ENCODE data around the gene ZBTB7A.

Gene ZBTB7A

GRCh38 chr19:4066682-4067395, at the start of gene ZBTB7A:
Gene ZBTB7A (minus strand): TSS chr19:4066899. CDS start chr19:4055232, 11,667 bp downstream.
- DNase-seq, result no peak

- no peak for DNase-seq
Observed at GRCh38 chr19:4115818-4116385, 49.2 kb upstream of the ZBTB7A start.

- no peak for DNase-seq
Observed at GRCh38 chr19:4115050-4115817, 48.5 kb upstream of the ZBTB7A start.

- DNase-seq, result no peak
Observed at GRCh38 chr19:4114181-4114580, 47.5 kb upstream of the ZBTB7A start.

- DNase-seq, result no peak
Observed at GRCh38 chr19:4113398-4114088, 46.8 kb upstream of the ZBTB7A start.

GRCh38 chr19:4112367-4112766, 45.7 kb upstream of the ZBTB7A start:
- no peak for DNase-seq

- DNase-seq, result no peak
Observed at GRCh38 chr19:4109626-4109945, 42.9 kb upstream of the ZBTB7A start.

- DNase-seq, result no peak
Observed at GRCh38 chr19:4108767-4109625, 42.3 kb upstream of the ZBTB7A start.

- no peak for DNase-seq
Observed at GRCh38 chr19:4103080-4103433, 36.4 kb upstream of the ZBTB7A start.

- DNase-seq, result no peak
Observed at GRCh38 chr19:4102339-4103079, 35.8 kb upstream of the ZBTB7A start.

- DNase-seq, result no peak
Observed at GRCh38 chr19:4101496-4101770, 34.7 kb upstream of the ZBTB7A start.

- no peak for DNase-seq
Observed at GRCh38 chr19:4100647-4101495, 34.2 kb upstream of the ZBTB7A start.

- DNase-seq, result no peak
Observed at GRCh38 chr19:4099041-4099764, 32.5 kb upstream of the ZBTB7A start.

- DNase-seq, result no peak
Observed at GRCh38 chr19:4098493-4098892, 31.8 kb upstream of the ZBTB7A start.

GRCh38 chr19:4097501-4097900, 30.8 kb upstream of the ZBTB7A start:
- no peak for DNase-seq

GRCh38 chr19:4096049-4096892, 29.6 kb upstream of the ZBTB7A start:
- DNase-seq, result no peak

GRCh38 chr19:4095488-4095844, 28.8 kb upstream of the ZBTB7A start:
- DNase-seq, result no peak

- DNase-seq, result no peak
Observed at GRCh38 chr19:4094761-4095487, 28.2 kb upstream of the ZBTB7A start.

- no peak for DNase-seq
Observed at GRCh38 chr19:4094291-4094690, 27.6 kb upstream of the ZBTB7A start.

Measured in SHP77 treated with DMSO at 0.1 percent for 48 hours (cell line).